Tibial nerve (tissue), 4 donors: ENCODE data around the gene ACAD10.

Experiments
- EP300 ChIP-seq, 2 donors: sonication (generic); formaldehyde crosslinking; IDR thresholded peaks; one replicate each; pipeline ENCODE4 v1.6.1; 2017; ENCODE audit warnings: antibody characterized with exemption in 2 of 2, mild to moderate bottlenecking in 1 of 2
- POLR2A ChIP-seq, 2 donors: fragments of 450-650 bp; IDR thresholded peaks; one replicate each; pipeline ENCODE4 v1.6.1; 2017; ENCODE audit warnings: antibody characterized with exemption in 2 of 2, mild to moderate bottlenecking in 2 of 2, moderate library complexity in 2 of 2
- TF ChIP-seq, protein P1 (sequence below), 5 experiments: fragments of 200-600 bp in 3 of 5; fragments of 450-650 bp in 2 of 5; sonication (generic) in 3 of 5; IDR thresholded peaks; one replicate each; pipeline ENCODE4 v1.5.1; 2016 to 2019; ENCODE audit warnings: antibody characterized with exemption in 5 of 5, mild to moderate bottlenecking in 3 of 5, moderate library complexity in 2 of 5

DNA sequence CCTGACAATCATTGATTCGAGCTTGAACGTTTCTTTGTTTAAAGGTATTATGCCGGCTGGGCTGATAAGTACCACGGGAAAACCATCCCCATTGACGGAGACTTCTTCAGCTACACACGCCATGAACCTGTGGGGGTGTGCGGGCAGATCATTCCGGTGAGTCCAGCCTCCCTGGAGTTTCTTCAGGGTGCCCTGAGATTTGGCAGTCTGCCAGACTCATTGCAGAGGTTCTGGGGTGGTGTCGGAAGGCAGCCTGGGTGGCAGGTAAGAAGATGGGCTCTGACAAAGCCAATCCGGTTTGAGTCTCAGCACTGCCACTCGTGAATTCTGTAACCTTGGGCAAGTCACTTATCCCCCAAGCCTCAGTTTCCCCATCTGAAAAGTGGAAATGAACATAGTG is 103.9 kb downstream of the ACAD10 start:
- TF ChIP-seq, protein P1, sequence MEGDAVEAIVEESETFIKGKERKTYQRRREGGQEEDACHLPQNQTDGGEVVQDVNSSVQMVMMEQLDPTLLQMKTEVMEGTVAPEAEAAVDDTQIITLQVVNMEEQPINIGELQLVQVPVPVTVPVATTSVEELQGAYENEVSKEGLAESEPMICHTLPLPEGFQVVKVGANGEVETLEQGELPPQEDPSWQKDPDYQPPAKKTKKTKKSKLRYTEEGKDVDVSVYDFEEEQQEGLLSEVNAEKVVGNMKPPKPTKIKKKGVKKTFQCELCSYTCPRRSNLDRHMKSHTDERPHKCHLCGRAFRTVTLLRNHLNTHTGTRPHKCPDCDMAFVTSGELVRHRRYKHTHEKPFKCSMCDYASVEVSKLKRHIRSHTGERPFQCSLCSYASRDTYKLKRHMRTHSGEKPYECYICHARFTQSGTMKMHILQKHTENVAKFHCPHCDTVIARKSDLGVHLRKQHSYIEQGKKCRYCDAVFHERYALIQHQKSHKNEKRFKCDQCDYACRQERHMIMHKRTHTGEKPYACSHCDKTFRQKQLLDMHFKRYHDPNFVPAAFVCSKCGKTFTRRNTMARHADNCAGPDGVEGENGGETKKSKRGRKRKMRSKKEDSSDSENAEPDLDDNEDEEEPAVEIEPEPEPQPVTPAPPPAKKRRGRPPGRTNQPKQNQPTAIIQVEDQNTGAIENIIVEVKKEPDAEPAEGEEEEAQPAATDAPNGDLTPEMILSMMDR (IDR thresholded peaks at IDR 0.05) = no peak
- TF ChIP-seq EP300 (IDR thresholded peaks at IDR 0.05) = no peak
- TF ChIP-seq POLR2A (IDR thresholded peaks at IDR 0.05) = no peak
